GM04504 (cell line): ENCODE results near the gene MELTF.
A peak's percentile ranks its signal among the peaks of the same experiment; 100 is the strongest.
"Not testable (repeated sequence)": the region's sequence is repeated elsewhere in the genome, so short reads cannot be mapped to it uniquely, and the experiment has no call there.

ENCODE experiments used
- DNase-seq: peaks from one replicate; pipeline ENCODE4 v3.0.0-alpha.2; 2012; ENCODE audit warnings: low read depth

Gene MELTF

DNA sequence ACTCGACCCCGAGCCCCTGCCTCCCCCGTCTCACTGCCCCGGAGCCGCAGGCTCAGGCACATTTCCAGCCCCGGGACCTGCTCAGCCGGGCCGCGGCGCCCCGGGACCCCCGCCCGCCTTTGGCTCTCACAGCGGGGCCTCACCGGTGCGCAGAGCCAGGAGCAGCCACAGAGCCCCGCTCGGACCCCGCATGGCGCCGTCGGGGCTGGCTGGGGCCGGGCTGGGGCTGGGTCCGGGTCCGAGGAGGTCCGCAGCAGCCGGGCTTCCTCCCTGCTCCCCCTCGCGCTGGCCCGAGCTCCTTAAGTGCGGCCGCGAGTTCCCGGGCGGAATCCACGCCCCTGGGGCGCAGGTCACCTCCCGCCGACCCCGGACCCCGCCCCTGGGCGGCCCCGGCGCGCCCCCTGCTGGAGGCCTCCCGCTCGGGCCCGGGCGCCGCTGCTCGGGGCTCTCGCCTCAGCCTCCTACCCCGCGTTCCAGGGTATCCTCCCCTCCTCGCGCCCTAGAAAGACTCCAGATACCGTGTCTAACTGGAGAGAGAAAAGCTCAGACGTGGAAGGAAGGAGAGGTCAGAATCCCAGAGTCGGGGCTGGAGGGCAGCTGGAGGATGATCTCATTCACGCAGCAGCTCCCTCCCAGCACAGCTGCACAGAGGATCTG is at the start of gene MELTF:
Gene MELTF (minus strand): TSS at position 307 of the 657 bp plus-strand sequence. CDS start 115 bp downstream, at position 192.
- peak; percentile 12 for DNase-seq

DNA sequence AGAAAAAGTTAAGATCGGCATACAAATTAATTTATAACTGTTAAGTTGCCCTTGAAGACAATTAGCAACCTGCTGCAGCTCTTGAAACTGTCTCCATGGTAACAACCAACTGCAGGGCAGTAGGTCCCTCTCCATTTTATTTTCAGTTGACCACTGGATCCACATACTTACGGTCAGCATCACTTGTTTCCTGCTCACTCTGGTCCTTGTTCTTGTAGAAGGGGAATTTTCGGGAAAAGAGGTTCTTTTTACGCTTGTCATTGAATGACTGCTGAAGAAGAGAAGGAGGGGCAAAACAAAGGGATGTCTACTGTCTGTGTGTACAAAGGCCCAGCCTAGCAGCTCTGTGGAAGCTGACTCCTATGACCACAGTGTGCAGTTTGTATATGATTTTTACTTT is 46.8 kb upstream of the MELTF start:
- DNase-seq, result no peak

DNA sequence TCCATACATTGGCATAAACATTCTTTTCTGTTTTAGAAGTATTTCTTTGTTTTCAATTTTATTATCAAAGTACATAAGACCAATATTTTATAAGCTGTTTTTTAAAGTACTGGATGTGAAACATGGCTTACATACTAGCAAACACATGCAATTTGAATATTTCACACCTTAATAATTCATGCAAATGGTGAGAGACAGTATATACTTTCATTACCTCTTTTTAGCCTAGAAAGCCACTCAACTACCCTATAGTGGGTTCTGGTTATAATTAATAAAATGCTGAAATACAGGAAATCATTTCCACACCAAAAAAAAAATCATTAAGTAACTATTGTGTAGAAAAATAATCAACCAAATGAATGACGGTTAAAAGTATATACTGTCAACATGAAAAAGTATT is 38.5 kb upstream of the MELTF start:
- DNase-seq, result no peak

DNA sequence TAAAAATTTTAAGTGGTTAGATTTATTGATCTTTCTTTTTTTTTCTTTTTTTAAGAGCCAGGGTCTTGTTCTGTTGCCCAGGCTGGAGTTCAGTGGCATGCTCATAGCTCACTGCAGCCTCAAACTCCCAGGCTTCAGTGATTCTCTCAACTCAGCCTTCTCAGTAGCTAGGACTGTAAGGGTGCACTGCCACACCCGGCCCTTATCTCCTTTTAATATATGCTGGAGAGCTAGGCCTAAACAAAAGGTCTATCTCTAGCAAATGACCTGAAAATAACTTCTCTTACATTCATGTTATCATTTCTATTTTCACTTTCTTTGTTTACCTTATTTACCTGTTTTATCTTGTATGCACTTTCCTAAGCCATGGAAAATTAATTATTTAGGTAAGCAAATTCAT is 35.2 kb upstream of the MELTF start:
- DNase-seq, result no peak

DNA sequence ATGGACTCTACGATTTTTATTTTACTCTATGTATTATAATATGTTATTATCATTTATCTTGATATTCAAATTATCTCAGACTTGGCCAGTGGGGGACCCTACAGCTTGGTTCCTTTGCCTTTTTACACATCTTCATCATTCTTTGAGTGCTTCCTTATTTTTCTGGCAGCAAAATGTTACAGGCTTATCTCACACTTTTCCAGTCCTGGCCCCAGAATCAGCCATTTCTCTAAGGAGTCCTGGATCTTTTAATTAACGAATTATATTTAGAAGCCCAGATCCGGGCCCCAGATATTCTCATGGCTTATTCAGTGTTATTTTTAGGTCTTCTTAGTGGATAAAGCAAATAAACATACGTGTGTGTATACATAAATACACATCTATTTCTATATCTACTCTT is 32.8 kb upstream of the MELTF start:
- DNase-seq, result no peak

DNA sequence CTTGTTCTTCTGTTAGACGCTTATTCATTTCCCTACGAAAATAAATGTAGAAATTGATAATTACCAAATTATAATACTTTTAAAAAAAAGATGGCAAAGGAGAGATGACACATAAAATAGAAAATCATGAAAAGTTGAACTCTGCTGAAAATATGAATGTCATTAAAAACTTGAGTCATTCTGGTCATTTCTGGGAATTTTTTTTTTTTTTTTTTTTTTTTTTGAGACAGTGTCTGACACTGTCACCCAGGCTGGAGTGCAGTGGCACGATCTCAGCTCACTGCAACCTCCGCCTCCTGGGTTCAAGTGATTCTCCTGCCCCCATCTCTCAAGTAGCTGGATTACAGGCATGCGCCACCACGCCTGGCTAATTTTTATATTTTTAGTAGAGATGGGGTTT is 22.0 kb upstream of the MELTF start:
- DNase-seq, result not testable (repeated sequence)

DNA sequence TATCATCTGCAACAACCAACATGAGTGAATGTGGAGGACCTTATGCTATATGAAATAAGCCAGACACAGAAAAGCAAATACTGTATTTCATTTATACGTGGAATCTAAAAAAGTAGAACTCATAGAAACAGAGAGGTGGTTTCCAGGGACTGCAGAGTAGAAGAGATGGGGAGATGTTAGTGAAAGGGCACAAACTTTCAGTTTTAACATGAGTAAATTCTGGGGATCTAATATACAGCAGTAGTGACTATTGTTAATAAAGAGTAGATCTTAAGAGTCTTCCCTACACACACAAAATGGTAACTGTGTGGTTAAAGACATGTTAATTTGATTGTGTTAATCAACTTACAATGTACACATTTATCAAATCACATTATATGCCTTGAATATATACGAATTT is 20.9 kb upstream of the MELTF start:
- DNase-seq, result no peak

DNA sequence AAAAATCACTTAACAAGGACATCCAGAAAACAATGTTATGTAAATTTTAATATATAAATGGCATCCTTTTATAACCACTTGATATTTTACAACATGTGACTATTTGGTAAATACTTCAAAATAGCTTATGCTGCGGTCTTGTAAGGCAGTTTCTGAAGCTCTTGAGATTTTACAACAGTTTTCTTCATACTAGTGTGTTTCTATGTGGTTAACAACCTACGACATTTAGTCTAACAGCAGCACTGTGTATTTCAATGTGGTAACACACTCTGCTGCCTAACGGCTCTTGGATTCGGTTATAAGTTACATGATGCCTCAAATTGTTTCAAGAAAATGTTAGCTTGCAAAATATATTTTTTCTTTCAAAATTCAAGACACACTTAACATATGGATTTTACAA is 12.9 kb upstream of the MELTF start:
- DNase-seq, result no peak

DNA sequence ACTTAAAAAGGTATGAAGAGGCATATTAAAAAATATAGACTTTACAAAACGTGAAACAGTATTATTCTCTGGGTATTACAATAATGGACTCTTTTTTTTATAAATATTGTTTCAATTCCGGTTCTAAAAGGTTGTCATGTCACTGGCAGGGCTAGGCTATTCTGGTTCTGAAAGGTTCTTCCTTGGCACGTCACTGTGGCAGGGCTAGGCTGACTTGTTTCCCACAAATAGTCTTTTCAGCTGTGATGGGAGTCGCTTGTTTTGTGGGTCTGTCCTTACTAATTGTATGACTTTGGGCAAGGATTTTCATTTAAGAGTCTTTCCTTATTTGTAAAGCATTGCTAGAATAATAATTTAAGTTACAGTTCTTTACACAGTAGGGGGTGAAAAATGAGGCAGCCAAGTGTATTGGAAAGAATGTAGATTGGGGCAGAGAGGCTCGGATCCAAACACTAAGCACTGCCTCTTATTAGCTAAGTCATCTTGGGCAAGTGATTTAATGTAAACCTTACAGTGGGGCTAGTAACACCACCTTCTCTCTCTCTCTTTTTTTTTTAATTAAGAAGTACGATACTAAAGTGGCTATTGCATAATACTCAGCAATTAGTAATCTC is 12.4 kb upstream of the MELTF start:
- DNase-seq, result no peak

DNA sequence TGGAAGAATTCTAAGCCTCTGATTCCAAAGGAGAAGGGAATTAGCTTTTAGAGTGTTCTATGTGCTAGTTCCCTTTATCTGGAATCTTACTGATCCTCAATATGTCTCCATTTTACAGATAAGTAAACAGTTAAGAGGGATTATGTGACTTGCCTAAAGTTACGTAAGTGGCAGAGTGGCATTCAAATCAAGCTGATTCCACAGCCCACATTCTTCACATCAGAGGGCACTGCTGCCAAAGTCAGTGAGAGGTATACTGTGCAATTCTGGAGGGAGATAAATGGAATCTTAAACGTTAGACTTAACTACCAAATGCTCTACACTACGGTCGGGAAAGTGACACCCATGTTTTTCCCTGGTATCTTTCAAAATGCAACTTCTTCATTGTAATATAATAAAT is 11.0 kb upstream of the MELTF start:
- no peak for DNase-seq

DNA sequence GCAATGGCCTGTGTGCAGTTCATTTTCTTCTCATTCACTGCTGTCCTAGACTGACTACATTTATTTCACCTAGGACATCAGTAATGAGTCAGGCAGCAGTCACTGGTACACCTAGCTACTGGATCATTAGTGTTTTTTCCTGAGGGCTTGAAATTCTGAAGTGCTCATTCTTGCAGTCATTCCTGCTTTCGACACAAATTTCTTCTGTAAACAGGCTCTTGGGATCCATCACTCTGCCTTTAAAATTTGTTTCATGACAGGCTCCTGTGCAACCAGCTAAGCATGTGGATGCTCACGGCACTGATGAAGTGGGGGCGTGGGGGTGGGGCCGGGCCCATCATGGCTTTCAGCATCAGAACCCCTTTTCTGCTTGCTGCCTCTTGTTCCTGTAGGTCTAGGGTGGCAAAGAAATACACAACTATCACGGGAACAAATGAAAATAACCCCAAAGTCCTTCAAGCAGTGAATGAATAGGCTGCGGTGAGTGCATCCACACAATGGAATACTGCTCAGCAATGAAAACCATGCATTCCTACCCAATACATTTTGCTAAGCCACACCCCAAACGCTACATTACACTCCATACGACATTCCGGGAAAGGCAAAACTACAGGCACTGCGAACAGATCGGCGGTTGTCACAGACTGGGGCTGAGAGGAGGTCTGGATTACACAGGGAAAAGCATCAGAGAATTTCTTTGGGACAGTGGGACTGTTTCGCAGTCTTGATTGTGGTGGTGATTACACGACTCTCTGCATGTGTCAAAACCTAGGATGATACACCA is 9.3 kb upstream of the MELTF start:
- DNase-seq, result no peak

DNA sequence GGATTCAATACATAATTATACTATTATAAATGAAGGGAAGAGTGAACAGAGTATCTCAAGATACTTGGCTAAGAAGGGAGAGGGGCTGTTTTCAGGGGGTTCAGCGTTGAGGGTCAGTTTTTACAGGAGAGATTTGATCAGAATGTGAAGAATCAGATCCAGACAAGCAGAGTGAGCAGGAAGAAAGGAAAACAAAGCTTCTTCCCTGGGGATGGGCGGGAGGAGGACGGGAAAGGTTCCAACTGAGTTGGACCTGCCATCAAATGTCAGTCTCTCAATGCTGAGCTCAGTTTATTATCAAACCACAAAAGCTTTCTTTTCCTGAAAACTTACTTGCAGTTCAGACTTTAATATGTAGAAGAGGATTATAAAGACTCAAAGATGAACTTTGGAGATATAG is 6.0 kb upstream of the MELTF start:
- DNase-seq, result no peak

DNA sequence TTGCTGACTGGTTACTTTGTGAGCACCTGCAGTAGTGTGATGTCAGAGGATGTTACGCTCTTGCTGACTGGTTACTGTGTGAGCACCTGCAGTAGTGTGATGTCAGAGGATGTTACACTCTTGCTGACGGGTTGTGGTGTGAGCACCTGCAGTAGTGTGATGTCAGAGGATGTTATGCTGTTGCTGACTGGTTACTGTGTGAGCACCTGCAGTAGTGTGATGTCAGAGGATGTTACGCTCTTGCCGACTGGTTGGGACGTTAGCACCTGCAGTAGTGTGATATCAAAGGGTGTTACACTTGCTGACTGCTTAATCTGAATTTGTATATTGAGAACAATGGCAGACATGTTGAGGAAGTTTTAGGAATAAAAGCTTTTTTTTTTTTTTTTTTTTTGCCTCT is 5.2 kb upstream of the MELTF start:
- not testable (repeated sequence) for DNase-seq

DNA sequence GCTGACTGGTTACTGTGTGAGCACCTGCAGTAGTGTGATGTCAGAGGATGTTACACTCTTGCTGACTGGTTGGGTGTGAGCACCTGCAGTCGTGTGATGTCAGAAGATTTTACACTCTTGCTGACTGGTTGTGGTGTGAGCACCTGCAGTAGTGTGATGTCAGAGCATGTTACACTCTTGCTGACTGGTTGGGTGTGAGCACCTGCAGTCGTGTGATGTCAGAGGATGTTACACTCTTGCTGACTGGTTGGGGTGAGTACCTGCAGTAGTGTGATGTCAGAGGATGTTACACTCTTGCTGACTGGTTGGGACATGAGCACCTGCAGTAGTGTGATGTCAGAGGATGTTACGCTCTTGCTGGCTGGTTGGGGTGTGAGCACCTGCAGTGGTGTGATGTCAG is 4.1 kb upstream of the MELTF start:
- not testable (repeated sequence) for DNase-seq

DNA sequence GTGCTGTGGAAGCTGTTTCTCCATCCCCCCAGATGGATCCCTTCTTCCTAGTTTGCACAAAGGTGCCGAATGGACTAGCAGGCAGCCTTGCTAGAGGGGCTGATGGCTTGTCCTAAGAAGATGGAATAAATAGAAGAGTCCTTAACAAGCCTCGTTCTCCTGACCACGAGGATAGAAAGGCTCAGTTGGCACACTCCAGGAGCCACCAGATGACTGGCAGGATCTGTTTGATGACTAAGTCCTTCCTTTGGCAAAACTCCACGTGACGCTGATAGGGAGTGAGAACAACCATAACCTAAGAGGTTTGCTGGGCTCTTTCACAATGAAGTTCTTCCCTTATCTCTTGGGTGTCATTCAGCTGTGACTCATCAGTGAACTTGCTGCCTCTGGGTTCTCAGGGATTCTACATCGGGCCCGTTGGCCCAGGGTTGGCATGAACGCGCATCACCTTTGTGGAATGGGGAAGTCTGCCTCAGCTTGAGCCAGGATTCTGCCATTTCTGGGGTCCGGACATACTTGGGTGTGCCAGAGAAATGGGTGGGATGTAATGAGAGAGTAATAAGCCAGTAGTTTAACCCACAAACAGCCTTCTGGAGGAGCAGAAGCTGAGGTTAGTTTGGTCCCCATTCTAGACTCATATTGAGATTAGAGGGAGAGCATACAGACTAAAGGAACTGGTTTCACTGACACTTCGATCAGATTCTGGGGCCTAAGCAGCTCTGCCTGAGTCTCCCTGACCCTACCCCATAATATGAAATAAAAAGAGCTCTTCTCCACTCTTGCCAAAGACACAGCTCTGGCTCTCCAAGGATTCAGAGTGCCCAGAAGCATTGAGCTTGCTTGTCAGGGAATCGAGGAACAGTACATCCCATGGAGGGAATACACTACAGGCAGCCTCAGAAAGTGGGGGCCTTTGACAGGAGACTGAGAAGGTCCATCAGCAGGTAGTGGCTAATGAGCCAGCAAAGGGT is 2.0 kb upstream of the MELTF start:
- DNase-seq, result peak; percentile 94

DNA sequence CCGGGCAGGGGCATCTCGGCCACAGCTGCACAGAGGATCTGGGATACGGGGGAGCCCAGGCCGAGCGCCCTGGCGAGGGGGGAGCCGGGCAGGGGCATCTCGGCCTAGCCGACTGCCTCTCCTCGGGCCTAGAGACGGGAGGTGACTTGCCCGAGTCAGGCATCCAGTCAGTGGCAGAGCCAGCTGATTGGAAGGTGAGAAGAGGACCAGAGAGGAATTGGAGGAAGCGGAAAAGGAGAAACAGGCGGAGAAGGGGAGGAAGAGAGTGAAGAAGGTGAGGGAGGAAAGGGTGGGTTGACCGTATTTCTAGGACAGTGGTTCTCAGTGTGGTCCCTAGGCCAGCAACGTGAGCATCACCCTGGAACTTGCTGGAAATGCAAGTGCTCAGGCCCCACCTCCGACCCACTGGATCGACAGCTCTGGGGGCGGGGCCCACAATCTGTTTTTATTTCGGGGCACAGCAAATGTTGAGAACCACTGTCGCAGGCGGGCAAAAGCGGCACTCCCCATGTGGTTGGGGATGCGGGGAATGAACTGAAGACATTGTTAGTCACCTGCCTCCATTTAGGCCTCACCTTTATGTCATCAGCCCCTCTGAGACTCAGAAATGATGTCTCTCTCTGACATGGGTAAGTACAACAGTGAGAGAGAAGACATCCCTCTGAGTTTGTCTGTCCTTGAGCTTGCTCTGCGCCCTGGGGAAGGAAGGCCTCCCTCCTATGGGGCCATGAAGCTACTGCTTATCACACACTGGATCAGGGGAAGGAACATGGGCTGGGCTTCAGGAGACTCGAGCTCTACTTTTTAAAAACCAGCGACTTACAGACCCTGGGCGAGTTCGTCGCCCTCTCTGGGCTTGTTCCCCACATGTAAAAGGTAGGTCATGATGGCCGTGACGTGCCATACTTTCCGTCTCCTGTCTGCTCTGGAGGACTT is 1.0 kb upstream of the MELTF start:
- DNase-seq, result no peak

DNA sequence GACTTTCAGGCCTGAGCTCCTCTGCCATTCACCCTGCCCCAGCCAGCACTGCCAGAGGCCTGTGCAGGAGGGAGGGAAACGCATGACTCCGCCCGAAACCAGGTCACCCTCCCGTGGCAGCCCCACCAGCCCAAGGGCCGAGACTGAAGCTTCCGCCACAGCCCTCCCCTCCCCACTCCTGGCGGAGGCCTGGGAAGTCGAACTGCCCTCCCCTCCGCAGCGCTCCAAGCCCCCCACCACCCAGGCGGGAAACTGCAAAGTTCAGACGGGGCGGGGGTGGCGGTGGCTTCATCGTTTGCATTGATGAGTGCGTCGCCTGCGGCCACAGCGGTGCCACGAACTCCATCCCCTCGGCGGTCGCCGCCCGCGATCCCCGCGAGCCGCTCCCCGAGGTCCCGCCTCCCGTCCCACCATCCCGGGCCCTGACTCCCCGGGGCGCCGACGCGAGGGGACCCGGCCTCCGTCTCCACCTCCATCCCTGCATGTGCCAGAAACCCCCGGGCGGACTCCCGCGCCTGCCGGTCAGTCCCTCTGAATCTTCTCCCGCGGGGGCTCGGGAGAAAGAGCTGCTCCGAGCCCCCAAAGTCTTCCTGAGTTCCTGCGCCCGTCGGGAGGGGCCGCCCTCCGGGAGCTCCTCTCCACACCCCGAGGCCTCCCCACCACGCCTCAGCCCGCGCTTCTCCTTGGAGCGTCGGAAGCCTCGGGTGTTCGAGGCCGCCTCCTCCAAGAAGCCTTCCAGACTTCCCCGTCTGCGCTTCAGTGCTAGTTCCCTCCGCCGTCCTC is 698 bp downstream of the MELTF start:
- DNase-seq, result no peak

DNA sequence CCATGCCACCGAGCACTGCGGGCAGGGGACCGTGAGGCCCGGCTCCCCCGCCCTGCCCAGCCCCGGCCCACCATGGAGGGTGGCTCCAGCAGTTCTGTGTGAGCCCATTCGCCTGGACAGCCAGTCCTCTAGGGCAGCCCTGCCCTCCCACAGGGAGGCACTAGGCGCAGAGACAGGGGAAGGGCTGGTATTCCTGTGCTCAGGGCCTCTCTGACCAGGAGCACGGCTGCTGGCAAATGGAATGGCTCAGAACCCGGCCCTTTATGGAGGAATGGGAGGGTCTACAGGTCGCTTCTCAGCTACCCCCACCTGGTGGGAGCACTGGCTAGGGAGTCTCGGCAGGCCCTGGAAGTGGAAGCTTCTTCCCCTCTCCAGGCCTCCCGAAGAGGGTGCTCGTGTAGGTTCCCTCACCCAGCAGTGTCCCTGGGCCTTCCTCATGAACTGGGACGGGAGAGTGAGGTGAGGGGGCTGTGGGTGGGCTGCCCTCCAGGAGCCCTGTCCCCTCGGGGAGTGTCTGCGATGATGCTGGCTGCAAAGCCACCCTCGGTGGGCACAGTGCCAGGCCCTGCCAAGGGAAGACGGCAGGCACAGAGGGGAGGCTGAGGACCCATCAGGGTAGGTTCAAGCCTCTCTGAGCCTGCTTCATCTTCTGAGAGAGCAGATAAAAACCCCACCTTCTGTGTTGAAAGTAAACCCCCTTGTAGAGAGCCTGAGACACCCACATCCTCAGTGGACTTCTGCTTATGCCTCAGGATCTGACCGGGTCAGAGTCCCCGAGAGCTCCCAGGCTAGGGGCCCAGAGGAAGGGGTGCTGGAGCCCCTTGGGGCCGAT is 1.5 kb downstream of the MELTF start:
- no peak for DNase-seq

DNA sequence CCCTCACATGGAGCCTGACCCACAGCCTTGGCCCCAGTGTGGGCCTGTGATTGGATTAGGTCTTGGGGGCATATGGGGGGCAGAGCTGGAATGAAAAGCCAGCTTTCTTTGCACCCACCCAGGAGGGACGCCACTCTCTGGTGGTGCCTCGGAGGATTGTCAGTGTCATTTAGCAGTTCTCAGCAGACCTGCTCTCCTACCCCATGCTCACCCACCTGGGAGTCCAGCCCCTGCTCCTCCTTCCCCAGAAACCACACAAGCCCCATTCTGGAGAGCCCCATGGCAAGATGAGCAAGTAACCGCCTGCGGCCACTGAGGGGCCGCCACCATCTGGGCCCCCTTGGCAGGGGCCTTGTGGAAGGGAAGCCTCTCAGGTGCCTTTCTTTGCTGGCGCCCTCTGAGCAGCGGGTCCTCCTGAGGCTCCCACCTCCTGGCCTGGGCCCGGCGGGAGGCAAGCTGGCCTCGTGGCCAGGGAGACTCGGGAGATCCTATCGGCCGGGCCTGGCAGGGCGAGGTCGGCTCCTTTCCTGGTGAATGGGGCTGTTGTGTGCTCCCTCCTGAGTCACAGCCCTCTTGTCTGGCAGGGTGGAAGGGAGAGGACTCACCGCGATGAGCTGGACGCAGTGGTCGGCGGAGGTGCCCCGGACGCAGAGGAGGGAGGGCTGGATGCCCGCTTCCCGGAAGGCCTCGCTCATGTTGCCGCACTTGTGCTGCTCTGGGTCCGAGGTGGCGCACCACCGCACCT is 2.3 kb downstream of the MELTF start:
- no peak for DNase-seq
